ENCODE measurements around the gene TMEM178A. TPM values are rescaled to one million over a fixed set of nuclear protein-coding genes. Genes with fewer than 3 reads are reported as not detected.

TMEM178A gene
- total RNA-seq, 1 donor: not detected

DNA sequence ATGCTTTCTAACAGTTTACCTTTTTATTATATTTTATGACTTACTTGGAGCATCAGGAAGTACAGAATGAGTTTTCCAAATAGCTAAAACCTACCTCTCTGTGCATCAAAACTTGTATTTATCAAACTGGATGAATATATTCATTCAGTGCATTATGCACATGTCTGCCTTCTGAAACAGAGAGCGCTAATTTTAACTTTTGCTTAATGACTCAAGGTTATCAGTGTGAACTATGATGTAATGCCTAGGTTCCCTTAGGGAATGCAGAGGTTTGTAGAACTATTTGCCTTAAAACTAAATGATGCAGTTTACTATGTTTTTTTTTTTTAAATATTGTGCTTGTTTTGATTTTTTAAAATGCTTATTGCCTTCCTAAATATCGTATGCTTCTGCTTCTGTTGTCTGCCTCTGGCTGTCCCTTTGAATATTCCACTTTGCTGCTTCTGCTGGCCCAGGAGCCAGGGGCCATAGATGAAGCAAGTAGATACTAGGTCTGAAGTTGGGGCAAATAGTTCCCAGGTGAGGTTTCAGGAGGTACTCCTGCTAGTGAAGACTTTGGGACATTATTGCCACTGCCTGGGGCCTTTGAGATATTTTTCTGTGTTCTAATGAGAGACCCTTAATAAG lies 16.5 kb downstream of the TMEM178A start:
- H3K4me3 ChIP-seq (ENCODE audit: low read length): no peak overlapping the region
- H3K27me3 ChIP-seq (ENCODE audit: insufficient read depth, low read length): no peaks in the 10 kb centered on the region
- no peaks in the 10 kb centered on the region for H3K9me3 ChIP-seq (ENCODE audit: low read depth, low read length)
- no peaks in the 10 kb centered on the region for H3K4me1 ChIP-seq (ENCODE audit: insufficient read depth, low read length)

DNA sequence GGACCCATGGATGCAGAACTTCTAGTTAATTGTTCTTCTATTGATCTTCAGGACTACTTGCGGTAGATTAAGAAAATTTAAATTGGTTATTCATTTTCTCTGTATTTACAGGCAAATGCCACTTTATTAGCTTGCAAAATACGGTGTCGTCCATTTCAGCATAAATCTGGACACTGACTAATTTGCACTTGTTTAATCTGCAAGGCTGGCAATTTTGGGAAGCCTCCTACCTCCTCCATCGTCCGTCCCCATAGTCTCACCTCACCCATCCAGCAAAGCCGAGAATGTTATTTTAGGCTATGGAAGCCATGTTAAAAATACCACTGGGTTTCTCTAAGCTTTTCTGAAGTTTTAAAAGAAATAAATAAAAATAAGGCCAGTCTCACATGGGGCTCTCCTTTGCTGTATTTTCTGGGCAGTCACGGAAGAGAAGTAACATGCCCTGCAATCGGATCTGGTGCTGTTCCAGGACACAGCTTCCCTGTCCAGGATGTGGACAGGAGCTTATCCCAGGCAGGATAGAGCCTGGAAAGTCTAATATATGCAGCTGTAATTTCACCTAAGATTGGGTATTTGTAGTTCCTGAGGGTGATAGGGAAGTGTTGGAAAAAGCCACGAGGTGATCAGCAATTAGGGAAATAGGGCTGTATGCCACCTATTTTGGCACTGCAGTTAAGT lies 17.4 kb downstream of the TMEM178A start:
- Histone ChIP-seq H3K4me1 (ENCODE audit: insufficient read depth, low read length) (no peaks in the 10 kb centered on the region), H3K27me3 (ENCODE audit: insufficient read depth, low read length) (no peaks in the 10 kb centered on the region), H3K4me3 (ENCODE audit: low read length) (no peak overlapping the region), H3K9me3 (ENCODE audit: low read depth, low read length) (no peaks in the 10 kb centered on the region)

DNA sequence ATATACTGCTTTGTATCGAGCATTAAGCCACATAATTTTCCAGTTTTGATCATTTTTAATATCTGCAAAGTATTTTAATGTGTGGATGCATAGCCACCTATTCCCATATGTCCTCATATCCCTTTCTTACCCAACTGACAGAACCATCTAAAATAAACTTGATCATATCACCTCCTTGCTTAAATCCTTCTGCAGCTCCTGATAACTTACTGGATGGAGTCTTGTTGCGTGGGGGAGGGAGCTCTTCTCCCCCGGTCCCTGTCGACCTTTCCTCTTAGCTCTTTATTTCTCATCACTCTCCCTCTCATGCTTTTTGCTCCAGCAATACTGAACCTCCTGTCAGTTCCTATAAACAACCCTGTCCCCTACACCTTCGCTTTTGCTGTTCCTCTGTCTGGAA lies 18.7 kb downstream of the TMEM178A start:
- H3K27me3 ChIP-seq (ENCODE audit: insufficient read depth, low read length): no peaks in the 10 kb centered on the region
- H3K4me1 ChIP-seq (ENCODE audit: insufficient read depth, low read length): no peaks in the 10 kb centered on the region
- no peaks in the 10 kb centered on the region for H3K9me3 ChIP-seq (ENCODE audit: low read depth, low read length)
- H3K4me3 ChIP-seq (ENCODE audit: low read length): no peak overlapping the region

DNA sequence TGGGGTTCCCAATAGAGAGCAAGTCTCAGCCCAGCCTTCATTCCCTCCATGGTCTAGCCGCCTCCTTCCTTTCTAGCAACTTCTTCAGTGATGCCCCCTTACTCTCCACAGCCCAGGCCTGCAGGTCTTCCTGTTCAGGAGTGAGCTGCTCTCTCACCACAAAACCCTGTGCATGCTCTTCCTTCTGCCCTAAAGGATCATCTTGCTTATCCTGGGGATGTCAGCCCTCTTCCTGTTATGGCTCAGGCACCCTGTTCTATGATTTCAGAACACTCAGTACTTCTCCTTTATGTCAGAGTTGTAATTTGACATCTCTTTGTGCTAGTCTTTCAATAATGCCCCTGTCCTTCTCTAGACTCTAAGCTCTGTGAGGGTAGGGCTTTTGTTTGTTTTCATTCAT lies 19.4 kb downstream of the TMEM178A start:
- Histone ChIP-seq H3K9me3 (ENCODE audit: low read depth, low read length) (no peaks in the 10 kb centered on the region), H3K4me3 (ENCODE audit: low read length) (no peak overlapping the region), H3K4me1 (ENCODE audit: insufficient read depth, low read length) (no peaks in the 10 kb centered on the region), H3K27me3 (ENCODE audit: insufficient read depth, low read length) (no peaks in the 10 kb centered on the region)

DNA sequence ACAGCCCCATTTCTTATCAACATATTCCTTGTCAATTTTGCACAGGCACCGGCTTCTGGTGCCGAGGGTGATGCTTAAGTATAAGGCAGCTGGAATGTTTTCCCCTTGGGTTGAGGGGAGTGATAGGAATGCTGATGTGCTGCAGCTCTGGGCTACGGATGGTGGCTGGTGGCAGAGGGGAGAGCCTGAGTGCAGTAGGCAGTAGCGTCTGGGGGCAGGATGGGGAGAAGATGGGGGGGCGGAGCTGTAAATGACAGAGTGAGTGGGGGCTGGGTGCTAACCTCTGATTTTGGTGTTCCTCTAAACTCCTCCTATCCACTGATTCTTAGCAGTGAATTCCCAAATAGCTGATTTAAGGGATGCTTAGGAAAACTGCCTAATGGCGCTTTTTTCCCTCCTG lies 20.7 kb downstream of the TMEM178A start:
- Histone ChIP-seq H3K4me1 (ENCODE audit: insufficient read depth, low read length) (no peaks in the 10 kb centered on the region), H3K9me3 (ENCODE audit: low read depth, low read length) (no peaks in the 10 kb centered on the region), H3K27me3 (ENCODE audit: insufficient read depth, low read length) (no peaks in the 10 kb centered on the region), H3K4me3 (ENCODE audit: low read length) (no peak overlapping the region)

DNA sequence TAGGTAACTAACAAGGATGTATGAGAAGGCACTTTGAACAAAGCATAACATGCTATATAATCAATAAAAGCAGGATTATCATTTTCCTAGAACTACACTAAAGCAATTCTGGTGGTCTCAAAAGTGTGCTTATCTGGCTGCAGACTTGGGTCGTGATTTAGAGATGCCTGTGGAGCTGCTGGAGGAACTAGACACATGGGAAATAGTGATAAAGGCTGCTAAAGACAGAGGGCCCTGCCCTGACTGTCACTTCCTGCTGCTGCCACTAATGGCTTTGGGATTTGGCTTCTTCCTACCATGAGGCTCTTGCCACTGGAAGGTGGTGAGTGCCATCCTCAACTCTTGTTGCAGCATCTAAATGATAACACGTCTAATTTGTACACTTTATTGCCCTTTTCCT lies 22.5 kb downstream of the TMEM178A start:
- Histone ChIP-seq H3K4me3 (ENCODE audit: low read length) (no peak overlapping the region), H3K4me1 (ENCODE audit: insufficient read depth, low read length) (no peaks in the 10 kb centered on the region), H3K27me3 (ENCODE audit: insufficient read depth, low read length) (no peaks in the 10 kb centered on the region), H3K9me3 (ENCODE audit: low read depth, low read length) (no peaks in the 10 kb centered on the region)

DNA sequence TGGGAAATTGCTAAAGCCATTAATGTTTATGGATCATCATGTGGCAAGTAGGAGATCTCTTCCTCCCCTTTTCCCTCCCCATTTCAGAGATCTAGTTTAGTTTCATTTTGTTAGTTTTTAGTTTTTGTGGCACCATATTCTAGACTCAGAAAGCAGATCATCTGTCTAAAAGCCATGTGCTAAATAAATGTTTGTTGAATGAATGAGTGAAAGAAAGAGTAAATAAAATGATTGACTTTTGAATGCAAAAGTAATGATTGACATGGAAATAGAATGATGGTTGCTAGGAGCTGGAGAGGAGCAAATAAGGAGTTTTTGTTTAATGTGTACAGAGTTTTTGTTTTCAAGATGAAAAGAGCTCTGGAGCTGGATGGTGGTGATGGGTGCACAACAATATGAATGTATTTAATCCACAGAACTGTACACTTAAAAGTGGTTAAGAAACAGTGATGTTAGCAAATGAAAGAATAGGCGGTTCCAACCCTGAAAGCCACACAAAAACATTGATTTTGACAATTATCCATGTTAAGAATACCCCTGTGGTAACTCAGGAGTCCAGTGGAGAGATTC lies 23.6 kb downstream of the TMEM178A start:
- H3K4me3 ChIP-seq (ENCODE audit: low read length): no peak overlapping the region
- no peaks in the 10 kb centered on the region for H3K4me1 ChIP-seq (ENCODE audit: insufficient read depth, low read length)
- no peaks in the 10 kb centered on the region for H3K9me3 ChIP-seq (ENCODE audit: low read depth, low read length)
- H3K27me3 ChIP-seq (ENCODE audit: insufficient read depth, low read length): no peaks in the 10 kb centered on the region

DNA sequence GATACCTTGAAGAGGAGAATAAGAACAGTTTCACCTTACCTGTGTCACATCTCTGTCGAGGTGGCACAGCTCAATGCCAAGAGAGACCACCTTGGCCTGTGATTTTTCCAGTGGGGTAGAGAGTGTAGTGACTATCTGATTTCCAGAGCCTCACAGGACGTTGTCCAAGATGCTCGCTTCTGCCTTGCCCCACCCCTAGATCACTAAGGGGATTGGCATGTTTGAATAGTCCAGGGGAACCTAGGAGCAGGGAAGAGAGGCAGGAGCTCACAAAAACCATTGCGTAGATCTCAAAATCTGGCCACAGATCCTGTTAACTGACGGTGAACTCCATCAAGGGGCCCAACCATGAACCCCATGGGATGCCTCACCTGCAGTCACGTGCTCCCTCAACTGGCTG lies 24.2 kb downstream of the TMEM178A start:
- no peak overlapping the region for H3K4me3 ChIP-seq (ENCODE audit: low read length)
- no peaks in the 10 kb centered on the region for H3K9me3 ChIP-seq (ENCODE audit: low read depth, low read length)
- H3K4me1 ChIP-seq (ENCODE audit: insufficient read depth, low read length): no peaks in the 10 kb centered on the region
- no peaks in the 10 kb centered on the region for H3K27me3 ChIP-seq (ENCODE audit: insufficient read depth, low read length)

DNA sequence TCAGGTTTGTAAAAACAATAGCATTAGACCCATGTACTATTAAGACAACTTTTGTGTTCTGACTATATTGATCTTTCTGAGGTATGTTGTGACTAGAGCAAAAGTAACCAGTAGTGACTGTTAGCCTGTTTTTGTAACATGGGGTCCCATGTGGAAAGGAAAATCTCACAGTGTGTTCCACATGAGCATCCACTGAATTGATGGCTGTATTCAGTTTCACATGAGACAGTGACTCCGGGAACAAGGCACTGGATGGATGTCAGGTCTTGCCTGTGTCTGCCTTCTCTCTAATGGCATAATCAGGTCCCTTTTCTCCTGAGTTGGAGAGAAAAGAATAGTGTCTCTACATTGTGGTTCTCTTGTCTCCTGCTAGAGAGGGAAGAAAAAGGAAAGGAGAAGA lies 27.5 kb downstream of the TMEM178A start:
- Histone ChIP-seq H3K9me3 (ENCODE audit: low read depth, low read length) (no peaks in the 10 kb centered on the region), H3K4me1 (ENCODE audit: insufficient read depth, low read length) (no peaks in the 10 kb centered on the region), H3K27me3 (ENCODE audit: insufficient read depth, low read length) (no peaks in the 10 kb centered on the region), H3K4me3 (ENCODE audit: low read length) (no peak overlapping the region)

DNA sequence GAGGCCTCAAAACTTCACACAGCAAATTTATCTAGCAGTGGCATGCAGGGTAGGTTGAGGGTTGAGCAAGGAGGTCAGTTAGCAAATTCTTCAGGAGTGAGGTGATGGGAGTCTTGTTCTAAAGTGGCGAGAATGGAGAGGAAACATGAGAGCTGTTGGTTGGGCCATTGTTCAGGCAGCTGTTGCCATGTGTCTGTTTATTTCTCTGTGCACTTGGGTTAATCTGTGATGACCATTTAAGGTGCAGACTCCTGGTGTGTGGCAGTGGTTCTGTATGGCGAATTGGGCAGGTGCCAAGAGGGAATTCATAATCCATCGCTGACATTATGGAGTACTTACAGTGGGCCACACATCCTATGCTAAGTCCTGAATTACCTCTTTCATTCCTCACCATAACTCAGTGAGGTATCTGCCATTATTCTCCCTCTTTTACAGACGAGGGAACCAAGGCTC lies 30.4 kb downstream of the TMEM178A start:
- Histone ChIP-seq H3K4me1 (ENCODE audit: insufficient read depth, low read length) (no peaks in the 10 kb centered on the region), H3K4me3 (ENCODE audit: low read length) (no peak overlapping the region), H3K9me3 (ENCODE audit: low read depth, low read length) (peaks cover 6% of the 10 kb centered on the region)

DNA sequence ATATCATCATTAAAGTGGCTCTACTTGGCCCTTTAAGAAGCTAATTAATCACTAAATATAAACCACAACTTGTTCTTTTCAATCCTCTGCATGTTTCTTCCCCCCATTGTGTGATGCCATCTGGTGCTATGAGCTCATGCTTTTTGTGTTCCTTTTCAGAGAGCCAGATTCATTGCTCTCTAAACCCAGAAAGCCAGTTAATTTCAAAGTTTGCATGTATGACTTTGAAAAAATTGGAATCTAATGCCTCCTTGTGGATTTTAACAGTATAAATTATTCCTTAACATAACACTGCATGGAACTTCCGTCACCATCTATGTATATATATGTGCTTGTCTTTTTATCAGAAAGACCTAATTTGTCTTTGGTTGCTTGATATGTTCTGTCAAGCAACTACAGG lies 31.1 kb downstream of the TMEM178A start:
- H3K9me3 ChIP-seq (ENCODE audit: low read depth, low read length): peaks cover 14% of the 10 kb centered on the region
- no peak overlapping the region for H3K4me3 ChIP-seq (ENCODE audit: low read length)
- no peaks in the 10 kb centered on the region for H3K4me1 ChIP-seq (ENCODE audit: insufficient read depth, low read length)
- no peaks in the 10 kb centered on the region for H3K27me3 ChIP-seq (ENCODE audit: insufficient read depth, low read length)

More for the DNA sequence above, 30.4 kb downstream of the TMEM178A start:
- H3K27me3 ChIP-seq (ENCODE audit: insufficient read depth, low read length): no peaks in the 10 kb centered on the region

DNA sequence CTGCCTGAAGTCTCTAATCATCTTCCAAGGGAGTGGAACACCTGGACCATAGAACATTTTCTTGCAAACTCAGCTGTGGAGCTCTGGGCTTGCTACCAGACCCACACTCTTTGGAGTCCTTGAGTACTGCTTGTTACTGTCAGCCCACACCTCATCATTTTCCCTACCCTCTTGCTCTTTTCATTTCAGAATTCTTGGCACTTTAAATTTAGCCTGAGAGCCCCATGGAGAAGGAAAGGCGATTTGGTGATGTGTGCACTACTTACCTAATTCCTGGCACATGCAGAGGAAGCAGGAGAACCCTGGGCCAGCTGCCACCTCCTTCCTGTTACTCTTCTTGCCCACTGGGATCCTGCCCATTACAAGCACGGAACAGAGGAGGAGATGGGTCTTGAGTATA lies 31.7 kb downstream of the TMEM178A start:
- Histone ChIP-seq H3K9me3 (ENCODE audit: low read depth, low read length) (peaks cover 20% of the 10 kb centered on the region), H3K4me1 (ENCODE audit: insufficient read depth, low read length) (no peaks in the 10 kb centered on the region), H3K4me3 (ENCODE audit: low read length) (no peak overlapping the region), H3K27me3 (ENCODE audit: insufficient read depth, low read length) (no peaks in the 10 kb centered on the region)

DNA sequence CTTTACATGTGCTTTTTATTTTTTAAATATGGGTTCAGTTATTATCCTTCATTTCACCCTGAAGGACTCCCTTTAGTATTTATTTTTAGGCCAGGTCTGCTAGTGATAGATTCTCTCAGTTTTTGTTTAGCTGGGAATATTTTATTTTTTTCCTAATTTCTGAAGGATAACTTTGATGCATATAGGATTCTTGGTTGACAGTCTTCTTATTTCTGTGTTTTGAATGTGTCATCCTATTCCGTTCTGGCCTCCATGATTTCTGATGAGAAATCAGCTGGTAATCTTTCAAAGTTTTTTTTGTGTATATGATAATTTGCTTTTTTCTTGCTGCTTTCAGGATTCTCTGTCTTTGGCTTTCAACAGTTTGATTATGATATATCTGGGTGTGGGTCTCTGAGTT lies 35.4 kb downstream of the TMEM178A start:
- H3K4me3 ChIP-seq (ENCODE audit: low read length): no peak overlapping the region
- no peaks in the 10 kb centered on the region for H3K4me1 ChIP-seq (ENCODE audit: insufficient read depth, low read length)
- H3K27me3 ChIP-seq (ENCODE audit: insufficient read depth, low read length): no peaks in the 10 kb centered on the region
- peaks cover 22% of the 10 kb centered on the region for H3K9me3 ChIP-seq (ENCODE audit: low read depth, low read length)

DNA sequence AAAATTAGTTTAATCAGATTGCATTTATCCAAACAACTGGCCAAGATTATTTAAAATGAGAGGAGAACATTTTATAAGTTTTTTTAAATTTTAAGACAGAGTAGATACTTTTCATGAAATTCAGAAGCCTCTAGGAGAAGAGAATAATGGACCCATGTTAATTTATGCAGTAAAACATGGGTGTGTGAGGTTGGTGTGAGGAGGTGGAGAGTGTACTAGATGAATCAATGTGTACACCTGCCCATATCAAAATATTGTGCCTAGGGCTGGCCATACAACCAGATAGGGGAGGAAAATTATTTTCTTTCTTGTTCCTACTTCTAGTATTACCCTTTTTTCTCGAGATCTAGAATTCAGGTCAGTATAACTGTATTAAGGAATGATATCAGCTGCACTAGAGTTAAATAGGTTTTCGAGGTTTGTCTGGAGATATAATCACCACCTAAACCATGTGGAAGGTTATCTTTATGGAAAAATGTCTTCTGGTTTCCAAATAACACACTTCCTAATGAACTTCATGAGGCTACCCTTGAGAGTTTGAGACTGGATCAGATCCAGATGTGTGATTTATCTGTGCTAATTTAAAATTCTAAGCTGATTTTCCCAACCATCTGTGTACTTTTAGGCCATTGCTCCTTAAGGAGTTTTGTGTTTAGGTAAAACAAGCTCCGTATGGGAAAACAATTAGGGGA lies 37.6 kb downstream of the TMEM178A start:
- no peaks in the 10 kb centered on the region for H3K27me3 ChIP-seq (ENCODE audit: insufficient read depth, low read length)
- no peaks in the 10 kb centered on the region for H3K4me1 ChIP-seq (ENCODE audit: insufficient read depth, low read length)
- H3K9me3 ChIP-seq (ENCODE audit: low read depth, low read length): peaks cover 22% of the 10 kb centered on the region
- no peak overlapping the region for H3K4me3 ChIP-seq (ENCODE audit: low read length)

DNA sequence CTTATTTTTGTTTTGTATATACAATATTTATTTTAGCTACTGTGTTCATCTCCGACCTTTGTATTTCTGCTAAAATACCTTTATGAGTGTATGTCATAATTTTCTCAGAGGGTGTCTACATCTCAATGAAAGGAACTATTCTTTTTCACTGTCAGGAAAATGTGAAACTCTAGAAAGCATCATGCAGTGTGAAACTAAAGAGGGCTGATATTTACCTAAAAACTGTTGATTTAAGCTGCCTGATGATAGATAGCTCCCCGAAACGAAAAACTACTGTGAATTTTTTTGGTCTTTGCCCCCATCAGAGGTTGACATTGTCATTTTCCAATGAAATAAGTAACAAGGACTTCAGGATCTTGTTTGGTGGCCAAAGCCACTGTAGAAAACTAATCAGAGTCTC lies 38.8 kb downstream of the TMEM178A start:
- Histone ChIP-seq H3K4me3 (ENCODE audit: low read length) (no peak overlapping the region), H3K27me3 (ENCODE audit: insufficient read depth, low read length) (no peaks in the 10 kb centered on the region), H3K9me3 (ENCODE audit: low read depth, low read length) (peaks cover 22% of the 10 kb centered on the region), H3K4me1 (ENCODE audit: insufficient read depth, low read length) (no peaks in the 10 kb centered on the region)

All from mononuclear cell (primary cell).